Suprapubic skin (tissue), 4 donors: Measurements from ENCODE around the gene TIMP2.

Source experiments
- EP300 ChIP-seq: sonication (generic); formaldehyde crosslinking; IDR thresholded peaks from one replicate; pipeline ENCODE4 v1.6.1; 2017; ENCODE audit warnings: antibody characterized with exemption
- POLR2A ChIP-seq, 2 donors: fragments of 450-650 bp; IDR thresholded peaks; one replicate each; pipeline ENCODE4 v1.6.1; 2017; ENCODE audit warnings: antibody characterized with exemption in 2 of 2, mild to moderate bottlenecking in 2 of 2, moderate library complexity in 2 of 2
- POLR2AphosphoS5 ChIP-seq, 3 donors: sonication (generic); formaldehyde crosslinking; IDR thresholded peaks; one replicate each; pipeline ENCODE4 v1.6.1; 2017; ENCODE audit warnings: antibody characterized with exemption in 3 of 3
- TF ChIP-seq, protein P1 (sequence below), 2 donors: fragments of 200-600 bp in 1 of 2; fragments of 450-650 bp in 1 of 2; sonication (generic) in 1 of 2; IDR thresholded peaks; one replicate each; pipeline ENCODE4 v1.5.1; 2016 to 2019; ENCODE audit warnings: antibody characterized with exemption in 2 of 2, mild to moderate bottlenecking in 1 of 2, moderate library complexity in 1 of 2

DNA sequence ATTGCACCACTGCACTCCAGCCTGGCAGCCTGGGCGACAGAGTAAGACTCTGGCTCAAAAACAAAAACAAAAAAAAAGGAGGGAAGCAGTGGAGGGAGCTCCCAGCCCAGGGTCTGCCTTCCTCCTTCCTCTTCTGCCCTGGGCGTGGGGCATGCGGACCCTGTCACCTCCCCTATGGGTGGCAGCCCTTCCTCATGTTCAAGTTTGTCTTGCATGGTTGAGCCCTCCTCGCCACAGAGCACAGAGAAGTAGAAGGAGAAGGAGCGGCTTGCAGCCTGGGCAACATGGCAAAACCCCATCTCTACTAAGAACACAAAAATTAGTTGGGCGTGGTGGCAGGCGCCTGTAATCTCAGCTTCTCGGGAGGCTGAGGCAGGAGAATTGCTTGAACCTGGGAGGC, 21.4 kb upstream of the TIMP2 start:
- TF ChIP-seq, protein P1, sequence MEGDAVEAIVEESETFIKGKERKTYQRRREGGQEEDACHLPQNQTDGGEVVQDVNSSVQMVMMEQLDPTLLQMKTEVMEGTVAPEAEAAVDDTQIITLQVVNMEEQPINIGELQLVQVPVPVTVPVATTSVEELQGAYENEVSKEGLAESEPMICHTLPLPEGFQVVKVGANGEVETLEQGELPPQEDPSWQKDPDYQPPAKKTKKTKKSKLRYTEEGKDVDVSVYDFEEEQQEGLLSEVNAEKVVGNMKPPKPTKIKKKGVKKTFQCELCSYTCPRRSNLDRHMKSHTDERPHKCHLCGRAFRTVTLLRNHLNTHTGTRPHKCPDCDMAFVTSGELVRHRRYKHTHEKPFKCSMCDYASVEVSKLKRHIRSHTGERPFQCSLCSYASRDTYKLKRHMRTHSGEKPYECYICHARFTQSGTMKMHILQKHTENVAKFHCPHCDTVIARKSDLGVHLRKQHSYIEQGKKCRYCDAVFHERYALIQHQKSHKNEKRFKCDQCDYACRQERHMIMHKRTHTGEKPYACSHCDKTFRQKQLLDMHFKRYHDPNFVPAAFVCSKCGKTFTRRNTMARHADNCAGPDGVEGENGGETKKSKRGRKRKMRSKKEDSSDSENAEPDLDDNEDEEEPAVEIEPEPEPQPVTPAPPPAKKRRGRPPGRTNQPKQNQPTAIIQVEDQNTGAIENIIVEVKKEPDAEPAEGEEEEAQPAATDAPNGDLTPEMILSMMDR (IDR thresholded peaks at IDR 0.05), result no peak
- TF ChIP-seq POLR2A (IDR thresholded peaks at IDR 0.05) (no peak), EP300 (no peak), POLR2AphosphoS5 (IDR thresholded peaks at IDR 0.05) (no peak)
